Retinal pigment epithelial cell (primary cell): ENCODE measurements around the gene OOSP1.
A peak's percentile ranks its signal among the peaks of the same experiment; 100 is the strongest.

Experiments used
- DNase-seq: peaks from one replicate; pipeline ENCODE4 v3.0.0-alpha.2; 2010; ENCODE audit warnings: low read depth
- H3K4me3 ChIP-seq: 2 replicates; pipeline ENCODE4 v1.5.1; 2011; ENCODE audit warnings: mild to moderate bottlenecking, low read length, control low read depth, moderate library complexity
- TF ChIP-seq, protein P1 (sequence below): conservative IDR thresholded peaks from 2 replicates; pipeline ENCODE4 v1.5.1; 2011; ENCODE audit warnings: low read depth, low read length, control low read depth, inconsistent platforms

OOSP1 gene

DNA sequence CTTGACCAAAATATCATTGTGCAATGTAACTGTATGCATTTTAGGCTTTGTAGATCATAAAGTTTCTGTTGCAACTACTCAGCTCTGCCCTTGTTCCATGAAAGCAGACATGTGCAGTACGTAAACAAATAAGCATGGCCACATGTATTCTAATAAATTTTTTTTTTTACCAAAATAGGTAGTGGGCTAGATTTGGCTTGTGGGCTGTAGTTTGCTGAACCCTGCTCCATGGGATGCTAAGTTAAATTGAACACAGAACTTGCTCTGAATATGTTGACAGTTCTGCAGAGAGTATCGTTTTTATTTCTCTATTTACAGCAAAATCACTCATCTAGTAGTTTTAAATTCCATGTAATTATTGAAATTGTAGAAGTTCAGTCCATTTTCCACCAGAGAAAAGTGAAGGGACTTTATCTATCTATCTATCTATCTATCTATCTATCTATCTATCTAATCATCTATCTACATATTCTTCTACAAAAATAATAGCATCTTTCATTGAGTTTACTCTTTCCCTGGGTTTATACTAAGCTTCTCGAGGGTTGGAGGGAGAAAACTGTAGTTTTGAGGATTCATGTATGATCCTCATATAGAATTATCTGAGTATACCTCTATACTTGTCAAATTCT, 16.1 kb downstream of the OOSP1 start:
- H3K4me3 ChIP-seq = no peak overlapping the region
- TF ChIP-seq, protein P1, sequence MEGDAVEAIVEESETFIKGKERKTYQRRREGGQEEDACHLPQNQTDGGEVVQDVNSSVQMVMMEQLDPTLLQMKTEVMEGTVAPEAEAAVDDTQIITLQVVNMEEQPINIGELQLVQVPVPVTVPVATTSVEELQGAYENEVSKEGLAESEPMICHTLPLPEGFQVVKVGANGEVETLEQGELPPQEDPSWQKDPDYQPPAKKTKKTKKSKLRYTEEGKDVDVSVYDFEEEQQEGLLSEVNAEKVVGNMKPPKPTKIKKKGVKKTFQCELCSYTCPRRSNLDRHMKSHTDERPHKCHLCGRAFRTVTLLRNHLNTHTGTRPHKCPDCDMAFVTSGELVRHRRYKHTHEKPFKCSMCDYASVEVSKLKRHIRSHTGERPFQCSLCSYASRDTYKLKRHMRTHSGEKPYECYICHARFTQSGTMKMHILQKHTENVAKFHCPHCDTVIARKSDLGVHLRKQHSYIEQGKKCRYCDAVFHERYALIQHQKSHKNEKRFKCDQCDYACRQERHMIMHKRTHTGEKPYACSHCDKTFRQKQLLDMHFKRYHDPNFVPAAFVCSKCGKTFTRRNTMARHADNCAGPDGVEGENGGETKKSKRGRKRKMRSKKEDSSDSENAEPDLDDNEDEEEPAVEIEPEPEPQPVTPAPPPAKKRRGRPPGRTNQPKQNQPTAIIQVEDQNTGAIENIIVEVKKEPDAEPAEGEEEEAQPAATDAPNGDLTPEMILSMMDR = no peak
- DNase-seq = no peak

DNA sequence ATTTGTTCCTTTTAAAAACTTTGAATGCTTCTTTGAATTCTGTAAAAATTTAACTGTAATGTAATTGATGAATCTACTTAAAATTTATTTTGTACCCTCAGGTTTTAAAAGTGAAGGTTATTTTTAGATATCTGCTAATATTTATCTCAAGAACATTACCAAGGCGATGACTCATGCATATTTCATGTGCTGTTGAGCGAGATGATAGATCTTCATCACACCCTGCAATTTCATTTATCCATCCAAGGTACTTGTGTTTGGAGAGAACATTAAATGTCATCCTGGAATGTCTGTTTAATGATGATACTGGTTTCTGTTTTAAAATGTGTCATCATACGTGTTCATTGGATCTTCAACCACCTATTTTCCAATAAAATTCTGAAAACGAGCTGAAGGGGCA, 18.9 kb downstream of the OOSP1 start:
- no peak overlapping the region for H3K4me3 ChIP-seq
- peak; percentile 25 for DNase-seq
- TF ChIP-seq, protein P1 = no peak

DNA sequence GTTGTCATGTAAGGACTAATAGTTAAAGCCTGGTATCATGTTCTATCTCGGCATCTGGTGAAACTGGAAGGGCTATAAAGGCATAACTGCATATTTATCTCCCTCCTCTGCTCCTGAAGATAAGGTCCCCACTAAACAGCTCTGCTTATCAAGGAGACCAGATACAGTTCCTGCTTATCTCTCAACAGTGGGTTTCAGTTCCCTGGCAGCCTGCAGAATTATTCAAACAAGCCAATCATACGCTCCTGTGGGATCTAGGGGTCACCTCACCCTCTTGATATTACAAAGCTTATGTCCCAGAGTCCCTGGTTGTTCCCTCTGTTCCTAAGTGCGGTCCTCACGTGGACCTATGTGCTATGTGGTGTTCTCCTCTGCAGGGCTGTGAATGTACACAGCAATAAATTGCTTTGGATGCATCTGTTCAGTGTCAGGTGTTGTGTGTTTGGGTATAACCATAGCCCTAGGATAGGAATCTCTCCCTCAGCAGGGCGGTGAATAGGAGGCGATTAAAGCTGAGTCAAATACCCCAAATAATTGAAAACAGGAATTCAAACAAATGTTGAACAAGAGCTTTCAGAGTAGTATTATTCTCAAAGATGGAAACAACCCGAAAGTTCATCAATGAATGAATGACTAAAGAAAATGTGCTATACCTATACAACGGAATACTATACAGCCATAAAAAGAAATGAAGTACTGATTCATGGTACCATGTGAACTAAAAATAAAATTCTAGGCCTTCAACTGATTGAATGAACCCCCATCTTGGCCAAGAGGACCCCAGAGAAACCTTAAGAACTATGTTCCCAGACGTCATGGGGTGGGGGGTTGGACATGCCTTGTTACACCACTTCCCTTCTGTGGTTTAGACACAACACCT, 22.5 kb downstream of the OOSP1 start:
- H3K4me3 ChIP-seq = no peak overlapping the region
- DNase-seq = no peak
- TF ChIP-seq, protein P1 = no peak

DNA sequence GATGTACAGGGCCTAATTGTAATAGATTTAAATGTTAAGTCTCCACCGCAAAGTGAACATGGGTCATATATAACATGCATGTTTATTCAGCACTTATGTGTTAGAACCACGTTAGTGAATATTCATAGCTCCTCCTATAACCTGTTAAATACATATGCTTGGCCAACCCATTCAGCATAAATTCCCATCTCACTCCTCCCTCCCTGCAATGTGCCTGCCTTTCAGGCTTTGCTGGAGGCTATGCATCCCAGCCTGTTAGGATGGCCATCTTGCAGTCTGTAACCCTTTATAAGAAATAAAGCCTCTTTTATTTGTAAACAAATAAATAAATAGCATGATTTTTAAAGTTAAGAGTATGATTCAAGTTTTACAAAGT, 23.9 kb downstream of the OOSP1 start:
- DNase-seq = no peak
- TF ChIP-seq, protein P1 = no peak
- no peak overlapping the region for H3K4me3 ChIP-seq

DNA sequence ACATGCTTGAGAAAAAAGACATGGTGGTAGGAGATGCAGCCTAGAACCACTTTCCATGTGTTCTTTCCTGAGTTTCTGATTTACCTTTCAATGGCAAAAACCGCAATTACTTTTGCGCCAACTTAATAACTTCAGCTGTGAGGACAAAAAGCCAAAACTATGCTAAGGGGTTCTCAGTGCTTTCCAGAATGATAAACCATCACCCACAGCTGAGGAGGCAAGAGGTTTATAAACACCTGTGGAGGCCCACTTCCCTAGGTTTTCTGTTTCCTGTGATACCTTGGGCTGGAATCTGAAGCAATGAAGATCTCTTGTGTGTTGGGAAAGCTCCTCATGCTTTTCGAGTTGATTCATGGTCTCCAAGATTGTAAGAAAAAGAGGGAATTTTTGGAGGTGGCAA, 25.5 kb downstream of the OOSP1 start, which contains the start of gene OOSP4A:
Gene OOSP4A (plus strand): TSS at position 301 of the 400 bp plus-strand sequence. CDS start 0 bp downstream, at position 301.
- no peak within 1 kb of the TSS for H3K4me3 ChIP-seq
- TF ChIP-seq, protein P1 = no peak
- no peak for DNase-seq

DNA sequence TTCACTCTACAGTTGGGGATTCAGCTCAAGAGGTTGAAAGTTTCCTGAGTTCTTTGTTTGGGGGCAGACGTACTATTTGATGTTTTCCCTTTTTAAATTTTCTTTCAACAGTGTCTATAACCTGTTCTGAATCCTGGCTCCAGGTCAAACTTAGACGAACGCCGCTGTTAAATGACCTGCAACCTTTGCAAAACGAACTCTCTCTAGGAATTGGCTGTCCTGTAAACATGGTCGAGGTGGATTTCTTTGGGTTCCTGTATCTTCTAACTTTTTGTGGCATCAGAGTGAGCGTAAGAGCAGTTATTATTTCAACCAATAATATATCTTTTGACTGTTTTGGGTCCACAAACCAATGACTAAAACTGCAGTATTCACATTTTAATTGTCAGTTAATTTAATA, 27.2 kb downstream of the OOSP1 start:
- no peak overlapping the region for H3K4me3 ChIP-seq
- TF ChIP-seq, protein P1 = no peak
- DNase-seq = no peak
